Esophagus (tissue), 2 donors: ENCODE results near the gene SNX13. TPM values are rescaled to one million over a fixed set of nuclear protein-coding genes. Genes with fewer than 3 reads are reported as not detected.

Source experiments
- H3K27ac ChIP-seq, 2 donors: one replicate each; pipeline ENCODE4 v1.5.1; 2013; ENCODE audit warnings: low read depth in 2 of 2, mild to moderate bottlenecking in 2 of 2, inconsistent platforms in 1 of 2, low read length in 1 of 2, moderate library complexity in 1 of 2
- H3K27me3 ChIP-seq, 2 donors: one replicate each; pipeline ENCODE4 v1.6.1; 2013; ENCODE audit warnings: low read length in 2 of 2, control low read depth in 1 of 2, mild to moderate bottlenecking in 1 of 2; ENCODE audit not compliant: insufficient read depth in 2 of 2, control insufficient read depth in 1 of 2
- H3K36me3 ChIP-seq, 2 donors: one replicate each; pipeline ENCODE4 v1.6.1; 2013; ENCODE audit warnings: low read length in 1 of 2; ENCODE audit not compliant: control insufficient read depth in 2 of 2, insufficient read depth in 2 of 2
- H3K4me1 ChIP-seq, 2 donors: one replicate each; pipeline ENCODE4 v1.6.1; 2013; ENCODE audit warnings: low read length in 1 of 2; ENCODE audit not compliant: control insufficient read depth in 2 of 2, insufficient read depth in 2 of 2
- H3K4me3 ChIP-seq, 2 donors: one replicate each; pipeline ENCODE4 v1.5.1; 2013; ENCODE audit warnings: low read length in 2 of 2, mild to moderate bottlenecking in 2 of 2, low read depth in 1 of 2, moderate library complexity in 1 of 2
- H3K9me3 ChIP-seq, 2 donors: one replicate each; pipeline ENCODE4 v1.6.1; 2013; ENCODE audit warnings: mild to moderate bottlenecking in 2 of 2, low read depth in 1 of 2, low read length in 1 of 2, moderate library complexity in 1 of 2; ENCODE audit not compliant: control insufficient read depth in 2 of 2, insufficient read depth in 1 of 2
- WGBS, 2 donors: extraction: QIAGEN DNeasy Blood & Tissue Kit; methylation state at CpG; one replicate each; pipeline ENCODE4 v1.1.7; 2013; 5-methylcytosine and 5-hydroxymethylcytosine counted together
- polyA plus RNA-seq, 2 donors: library from polyadenylated mRNA; stranded (reverse); fragments of 200-250 nt; gene quantifications; one replicate each; pipeline ENCODE4 v1.2.3, GENCODE V29; 2013
- donor health status: healthy with polysubstance abuse.
- donor health status: Bipolar disorder and iron deficiency.

The SNX13 gene
- polyA plus RNA-seq, 2 donors, result 6.6 to 7.4 TPM

DNA sequence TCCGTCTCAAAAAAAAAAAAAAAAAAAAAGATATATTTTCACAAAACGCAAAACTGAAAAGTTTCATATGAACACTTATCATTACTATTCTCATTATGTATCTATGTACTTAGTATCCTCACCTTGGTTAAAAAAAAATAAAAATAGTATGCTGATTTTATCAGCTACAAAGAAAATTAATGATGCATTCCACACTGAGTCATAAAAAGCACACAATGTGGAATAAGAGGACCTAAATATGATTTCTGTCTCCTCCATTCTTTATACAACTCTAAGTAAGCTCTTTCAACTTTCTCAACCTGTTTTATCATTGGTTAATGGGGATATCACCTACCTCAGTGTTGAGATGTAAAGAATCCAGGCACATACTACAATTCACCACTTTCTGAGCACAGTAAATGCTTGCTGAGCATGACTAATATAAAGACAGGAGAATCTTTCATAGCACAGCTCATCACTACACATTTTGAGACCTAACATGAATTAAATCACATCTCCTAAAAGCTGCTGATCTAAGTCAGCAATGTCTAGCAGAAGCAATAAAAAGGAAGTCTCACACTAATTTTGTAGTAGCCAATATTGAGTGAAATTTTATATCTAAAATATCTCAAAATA is 2.7 kb downstream of the SNX13 start:
- Histone ChIP-seq H3K27ac (no peak overlapping the region), H3K4me1 (no peaks in the 10 kb centered on the region), H3K4me3 (no peak overlapping the region), H3K9me3 (no peaks in the 10 kb centered on the region), H3K36me3 (no peaks in the 10 kb centered on the region), H3K27me3 (no peaks in the 10 kb centered on the region)
- WGBS, 2 donors, result 88 to 90% methylated on average over 1 to 2 of the region's 2 CpGs

DNA sequence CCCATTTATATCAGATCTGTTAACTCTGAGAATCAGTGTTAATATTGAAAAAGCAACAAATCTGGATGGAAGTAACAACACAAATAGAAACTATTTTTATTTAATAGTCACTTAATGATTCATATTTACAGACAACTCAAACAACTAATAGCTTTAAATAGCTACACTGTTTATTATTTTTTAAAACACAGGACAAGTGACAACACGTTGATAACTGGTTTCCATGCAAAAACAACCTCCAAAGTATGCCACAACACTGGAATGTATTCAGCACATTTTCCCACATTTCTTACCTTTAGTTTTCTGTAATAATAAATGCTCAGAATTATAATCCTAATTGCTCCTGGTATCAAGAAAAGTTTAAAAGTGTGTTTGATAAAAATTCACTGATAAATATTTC is 4.0 kb downstream of the SNX13 start:
- H3K27ac ChIP-seq, result no peak overlapping the region
- no peaks in the 10 kb centered on the region for H3K36me3 ChIP-seq
- no peaks in the 10 kb centered on the region for H3K27me3 ChIP-seq
- 50 to 67% methylated on average over 1 of the region's 1 CpG for WGBS, 2 donors
- H3K4me3 ChIP-seq, result no peak overlapping the region
- no peaks in the 10 kb centered on the region for H3K9me3 ChIP-seq
- no peaks in the 10 kb centered on the region for H3K4me1 ChIP-seq

DNA sequence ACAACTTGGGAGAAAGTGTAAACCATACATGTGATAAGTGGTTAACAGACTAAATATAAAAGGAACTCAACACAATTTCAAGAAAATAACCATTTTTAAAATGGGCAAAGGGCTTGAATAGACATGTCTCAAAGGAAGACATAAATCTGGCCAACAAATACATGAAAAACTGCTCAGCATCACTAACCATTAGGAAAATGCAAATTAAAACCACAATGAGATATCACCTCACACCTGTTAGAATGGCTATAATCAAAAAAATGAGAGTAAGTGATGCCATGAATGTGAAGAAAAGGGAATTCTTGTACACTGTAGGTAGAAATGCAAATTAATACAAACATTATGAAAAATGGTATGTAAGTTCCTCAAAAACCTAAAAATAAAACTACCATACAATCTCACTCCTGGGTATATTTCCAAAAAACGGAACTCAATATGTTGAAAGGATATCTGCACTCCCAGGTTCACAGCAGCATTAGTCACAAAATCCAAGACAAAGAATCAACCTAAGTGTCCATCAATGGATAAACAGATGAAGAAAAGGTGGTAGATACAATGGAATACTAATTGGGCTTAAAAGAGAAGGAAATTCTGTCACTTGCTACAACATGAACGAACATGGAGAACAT is 5.6 kb downstream of the SNX13 start:
- H3K4me1 ChIP-seq, result no peaks in the 10 kb centered on the region
- H3K36me3 ChIP-seq, result no peaks in the 10 kb centered on the region
- no peak overlapping the region for H3K27ac ChIP-seq
- H3K4me3 ChIP-seq, result no peak overlapping the region
- H3K27me3 ChIP-seq, result no peaks in the 10 kb centered on the region
- WGBS, 2 donors, result 91 to 95% methylated on average over 2 of the region's 2 CpGs
- H3K9me3 ChIP-seq, result no peaks in the 10 kb centered on the region

DNA sequence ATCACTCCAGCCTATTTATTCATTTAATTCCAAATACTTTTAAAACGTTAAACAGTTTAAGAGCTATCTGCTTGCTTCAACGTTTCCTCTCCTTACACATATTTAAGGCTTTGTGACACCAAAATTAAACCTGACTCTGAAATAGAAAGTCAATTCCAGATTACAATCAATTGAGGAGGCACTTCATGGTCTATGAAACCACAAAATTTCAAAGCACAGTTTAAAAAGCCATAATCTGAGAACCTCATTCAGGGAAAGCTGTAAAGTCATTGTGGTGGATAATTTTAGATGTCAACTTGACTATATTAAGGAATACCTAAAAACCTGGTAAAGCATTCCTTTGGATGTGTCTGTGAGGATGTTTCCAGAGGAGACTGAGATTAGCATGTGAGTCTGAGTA is 6.2 kb downstream of the SNX13 start:
- no peak overlapping the region for H3K4me3 ChIP-seq
- H3K36me3 ChIP-seq, result no peaks in the 10 kb centered on the region
- H3K4me1 ChIP-seq, result no peaks in the 10 kb centered on the region
- no peaks in the 10 kb centered on the region for H3K9me3 ChIP-seq
- no peak overlapping the region for H3K27ac ChIP-seq
- H3K27me3 ChIP-seq, result no peaks in the 10 kb centered on the region
- 50 to 60% methylated on average over 2 of the region's 2 CpGs for WGBS, 2 donors

DNA sequence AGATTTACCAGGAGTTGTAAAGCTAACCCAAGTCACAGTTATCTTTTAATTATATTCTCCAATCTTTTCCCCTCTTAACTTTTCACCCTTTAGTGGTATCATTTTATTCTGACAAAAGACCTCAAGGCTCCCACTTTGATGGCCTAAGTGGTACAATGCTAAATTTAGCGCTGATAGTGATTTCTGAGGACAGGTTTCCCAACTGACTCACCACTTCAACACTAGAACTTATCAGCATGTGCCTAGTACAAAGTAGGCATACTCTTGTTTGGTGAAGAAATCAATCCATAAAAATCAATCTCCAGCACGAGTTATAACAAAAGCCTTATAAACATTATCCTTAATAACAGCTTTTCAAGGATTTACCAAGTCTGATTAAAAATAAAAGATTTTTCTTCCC is 7.5 kb downstream of the SNX13 start:
- Histone ChIP-seq H3K4me1 (no peaks in the 10 kb centered on the region), H3K4me3 (no peak overlapping the region), H3K27ac (no peak overlapping the region), H3K36me3 (no peaks in the 10 kb centered on the region), H3K27me3 (no peaks in the 10 kb centered on the region), H3K9me3 (no peaks in the 10 kb centered on the region)
- WGBS, 2 donors, result 76 to 80% methylated on average over 2 of the region's 2 CpGs

DNA sequence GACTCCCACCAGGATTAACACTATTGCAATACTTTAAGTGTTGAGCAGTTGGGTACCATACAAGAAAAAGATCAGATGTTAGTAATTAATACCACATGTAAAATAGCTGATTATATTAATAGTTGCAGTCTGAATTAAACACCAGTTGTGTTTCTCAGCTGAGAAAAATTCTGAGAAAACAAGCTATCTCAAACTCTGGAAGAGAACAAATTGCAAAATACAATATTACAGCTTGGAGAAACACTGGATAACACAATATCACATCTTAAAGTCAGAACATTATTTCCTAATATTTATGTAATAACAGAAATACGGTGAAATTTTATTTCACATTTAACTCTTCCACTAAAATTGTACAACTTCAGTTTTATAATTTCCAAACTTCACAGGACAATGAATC is 9.2 kb downstream of the SNX13 start:
- H3K9me3 ChIP-seq, result no peaks in the 10 kb centered on the region
- no peaks in the 10 kb centered on the region for H3K36me3 ChIP-seq
- H3K27ac ChIP-seq, result no peak overlapping the region
- no peaks in the 10 kb centered on the region for H3K4me1 ChIP-seq
- WGBS, 2 donors, result 83 to 90% methylated on average over 1 of the region's 1 CpG
- no peak overlapping the region for H3K4me3 ChIP-seq
- H3K27me3 ChIP-seq, result no peaks in the 10 kb centered on the region

DNA sequence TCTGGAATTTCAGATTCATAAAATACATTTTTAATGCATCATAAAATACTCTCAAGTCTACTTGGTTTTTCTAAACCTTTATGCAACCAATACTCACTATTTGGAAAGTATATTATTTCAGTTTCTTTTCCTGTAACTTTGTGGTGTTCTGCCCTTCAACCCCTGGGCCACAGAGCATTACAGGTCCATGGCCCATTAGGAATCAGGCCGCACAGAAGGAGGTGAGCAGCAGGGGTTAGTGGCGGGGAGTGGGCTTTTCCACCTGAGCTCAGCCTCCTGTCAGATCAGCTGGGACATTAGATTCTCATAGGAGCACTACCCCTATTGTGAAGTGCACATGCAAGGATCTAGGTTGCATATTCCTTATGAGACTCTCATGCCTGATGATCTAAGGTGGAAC is 9.7 kb downstream of the SNX13 start:
- Histone ChIP-seq H3K27ac (no peak overlapping the region), H3K27me3 (no peaks in the 10 kb centered on the region), H3K9me3 (no peaks in the 10 kb centered on the region), H3K4me1 (no peaks in the 10 kb centered on the region), H3K36me3 (no peaks in the 10 kb centered on the region), H3K4me3 (no peak overlapping the region)
- WGBS, 2 donors, result 95 to 97% methylated on average over 2 of the region's 2 CpGs

DNA sequence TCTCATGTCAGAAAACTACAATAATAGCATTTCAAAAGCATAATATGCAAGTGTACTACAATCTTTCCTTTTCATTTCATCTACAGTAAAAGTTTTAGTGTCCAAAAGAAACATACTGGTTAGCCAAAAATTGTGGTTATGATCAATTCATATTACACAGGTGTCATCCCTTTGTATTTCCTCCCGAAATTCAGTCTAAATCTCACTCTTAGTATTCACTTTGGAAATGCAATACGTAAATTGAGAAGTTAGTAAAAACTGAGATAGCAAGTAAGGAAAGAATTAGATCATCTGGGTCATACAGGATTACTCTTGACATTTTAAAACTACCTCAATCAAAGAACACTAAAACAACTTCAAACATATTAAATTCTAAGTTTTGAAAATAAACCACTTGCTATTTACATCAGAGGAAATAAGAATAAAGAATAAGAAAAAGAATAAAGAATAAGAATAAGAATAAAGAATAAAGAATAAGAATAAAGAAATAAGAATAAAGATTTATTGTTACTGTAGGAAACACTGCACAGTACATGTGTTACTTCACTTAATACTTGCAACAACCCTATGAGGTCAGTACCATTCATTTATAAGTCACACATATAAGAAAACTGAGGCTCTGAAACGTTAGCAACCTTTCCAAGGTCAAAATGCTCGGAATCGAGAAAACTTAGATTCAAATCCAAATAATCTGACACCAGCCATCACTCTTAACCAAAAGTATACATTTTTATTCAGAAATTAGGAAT is 10.5 kb downstream of the SNX13 start:
- Histone ChIP-seq H3K4me3 (no peak overlapping the region), H3K9me3 (no peaks in the 10 kb centered on the region), H3K27ac (no peak overlapping the region), H3K4me1 (no peaks in the 10 kb centered on the region), H3K36me3 (no peaks in the 10 kb centered on the region), H3K27me3 (no peaks in the 10 kb centered on the region)
- 82 to 86% methylated on average over 5 of the region's 5 CpGs for WGBS, 2 donors

DNA sequence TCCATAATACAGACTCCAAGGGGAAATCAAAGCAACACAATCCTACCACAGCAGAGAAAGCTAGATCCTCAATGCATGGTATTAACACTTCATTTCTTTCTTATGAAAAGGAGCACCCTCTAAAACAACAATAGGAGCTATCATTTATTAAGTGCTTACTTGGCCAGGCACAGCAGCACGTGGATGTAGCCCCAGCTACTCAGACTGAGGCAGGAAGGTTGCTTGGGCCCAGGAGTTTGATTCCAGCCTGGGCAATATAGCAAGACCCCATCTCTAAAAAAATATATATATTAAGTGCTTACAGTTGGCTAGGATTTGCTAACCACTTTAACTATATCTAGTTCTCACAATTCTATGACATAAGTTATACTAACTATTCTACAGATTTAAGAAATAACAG is 12.2 kb downstream of the SNX13 start:
- no peak overlapping the region for H3K27ac ChIP-seq
- no peaks in the 10 kb centered on the region for H3K4me1 ChIP-seq
- WGBS, 2 donors, result 74 to 86% methylated on average over 1 of the region's 1 CpG
- H3K4me3 ChIP-seq, result no peak overlapping the region
- no peaks in the 10 kb centered on the region for H3K36me3 ChIP-seq
- H3K9me3 ChIP-seq, result no peaks in the 10 kb centered on the region
- no peaks in the 10 kb centered on the region for H3K27me3 ChIP-seq
